Fibroblast of skin of back (primary cell): Measurements from ENCODE around the gene EFCAB12.
"Not testable (repeated sequence)": the region's sequence is repeated elsewhere in the genome, so short reads cannot be mapped to it uniquely, and the experiment has no call there.

ENCODE experiments used
- DNase-seq: peaks from one replicate; pipeline ENCODE4 v3.0.0-alpha.2; 2013

Gene EFCAB12

DNA sequence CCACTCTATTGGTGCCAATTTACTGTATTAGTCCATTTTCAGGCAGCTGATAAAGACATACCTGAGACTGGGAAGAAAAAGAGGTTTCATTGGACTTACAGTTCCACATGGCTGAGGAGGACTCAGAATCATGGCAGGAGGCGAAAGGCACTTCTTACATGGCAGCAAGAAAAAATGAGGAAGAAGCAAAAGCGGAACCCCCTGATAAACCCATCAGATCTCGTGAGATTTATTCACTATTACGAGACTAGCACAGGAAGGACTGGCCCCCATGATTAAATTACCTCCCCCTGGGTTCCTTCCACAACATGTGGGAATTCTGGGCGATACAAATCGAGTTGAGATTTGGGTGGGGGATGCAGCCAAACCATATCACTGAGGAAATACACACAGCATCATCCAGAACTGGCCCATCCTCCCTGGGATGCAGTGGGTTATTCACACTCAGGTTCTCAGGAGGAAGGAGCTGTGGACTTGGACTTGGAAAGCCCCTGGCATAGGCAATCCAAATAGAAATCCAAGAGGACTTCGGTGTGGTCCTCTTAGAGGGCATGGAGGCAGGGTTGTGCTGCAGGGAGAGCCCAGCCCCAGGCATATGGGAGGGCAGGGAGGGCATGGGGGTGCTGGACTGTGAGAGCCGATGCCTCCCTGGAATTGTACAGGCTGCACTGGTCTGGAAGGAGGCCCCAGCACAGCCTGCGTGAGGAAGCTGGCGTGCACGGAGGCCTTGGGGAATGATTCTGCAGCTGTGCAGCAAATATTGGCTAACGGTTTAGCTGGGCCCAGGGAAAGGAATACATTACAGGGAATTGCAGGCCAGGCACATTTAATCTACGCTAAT lies 62.9 kb downstream of the EFCAB12 start:
- no peak for DNase-seq

DNA sequence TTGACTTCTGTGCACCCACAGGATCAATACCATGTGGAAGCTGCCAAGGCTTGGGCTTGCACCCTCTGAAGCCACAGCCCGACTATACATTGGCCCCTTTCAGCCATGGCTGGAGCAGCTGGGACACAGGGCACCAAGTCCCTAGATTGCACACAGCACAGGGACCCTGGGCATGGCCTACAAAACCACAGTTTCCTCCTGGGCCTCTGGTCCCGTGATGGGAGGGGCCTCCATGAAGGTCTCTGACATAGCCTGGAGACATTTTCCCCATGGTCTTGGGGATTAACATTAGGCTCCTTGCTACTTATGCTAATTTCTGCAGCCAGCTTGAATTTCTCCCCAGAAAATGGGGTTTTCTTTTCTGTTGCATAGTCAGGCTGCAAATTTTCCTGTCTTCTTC lies 63.6 kb downstream of the EFCAB12 start:
- DNase-seq, result not testable (repeated sequence)

DNA sequence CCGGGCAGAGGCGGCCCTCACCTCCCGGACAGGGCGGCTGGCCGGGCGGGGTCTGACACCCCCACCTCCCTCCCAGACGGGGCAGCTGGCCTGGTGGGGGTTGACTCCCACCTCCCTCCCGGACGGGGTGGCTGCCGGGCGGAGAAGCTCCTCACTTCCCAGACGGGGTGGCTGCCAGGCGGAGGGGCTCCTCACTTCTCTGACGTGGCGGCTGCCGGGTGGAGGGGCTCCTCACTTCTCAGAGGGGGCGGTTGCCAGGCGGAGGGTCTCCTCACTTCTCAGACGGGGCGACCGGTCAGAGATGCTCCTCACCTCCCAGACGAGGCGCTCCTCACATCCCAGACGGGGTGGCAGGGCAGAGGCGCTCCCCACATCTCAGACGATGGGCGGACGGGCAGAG lies 65.1 kb downstream of the EFCAB12 start:
- DNase-seq, result not testable (repeated sequence)

DNA sequence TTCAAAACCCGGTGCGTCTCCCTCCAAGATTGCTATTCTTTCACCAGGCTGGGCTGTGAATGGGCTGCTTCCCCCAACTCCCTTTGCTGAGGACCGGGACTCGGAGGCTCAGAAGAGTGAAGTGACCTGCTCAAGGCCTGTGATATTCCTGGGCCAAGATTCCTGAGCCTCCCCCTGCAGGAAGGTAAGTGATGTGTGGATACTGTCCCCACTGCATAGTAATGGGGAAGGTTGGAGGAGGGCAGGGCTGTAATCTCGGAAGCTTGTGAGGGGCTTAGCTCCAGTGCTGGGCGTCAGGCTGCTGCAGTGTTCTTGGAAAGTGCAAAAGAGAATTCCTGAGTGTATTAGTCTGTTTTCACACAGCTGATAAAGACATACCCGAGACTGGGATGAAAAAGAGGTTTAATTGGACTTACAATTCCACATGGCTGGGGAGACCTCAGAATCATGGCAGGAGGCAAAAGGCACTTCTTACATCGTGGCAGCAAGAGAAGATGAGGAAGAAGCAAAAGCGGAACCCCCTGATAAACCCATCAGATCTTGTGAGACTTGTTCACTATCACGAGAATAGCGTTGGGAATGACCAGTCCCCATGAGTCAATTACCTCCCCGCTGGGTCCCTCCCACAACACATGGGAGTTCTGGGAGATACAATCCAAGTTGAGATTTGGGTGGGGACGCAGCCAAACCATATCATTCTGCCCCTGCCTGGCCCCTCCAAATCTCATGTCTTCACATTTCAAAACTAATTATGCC lies 67.6 kb downstream of the EFCAB12 start:
- DNase-seq, result peak; percentile 5

DNA sequence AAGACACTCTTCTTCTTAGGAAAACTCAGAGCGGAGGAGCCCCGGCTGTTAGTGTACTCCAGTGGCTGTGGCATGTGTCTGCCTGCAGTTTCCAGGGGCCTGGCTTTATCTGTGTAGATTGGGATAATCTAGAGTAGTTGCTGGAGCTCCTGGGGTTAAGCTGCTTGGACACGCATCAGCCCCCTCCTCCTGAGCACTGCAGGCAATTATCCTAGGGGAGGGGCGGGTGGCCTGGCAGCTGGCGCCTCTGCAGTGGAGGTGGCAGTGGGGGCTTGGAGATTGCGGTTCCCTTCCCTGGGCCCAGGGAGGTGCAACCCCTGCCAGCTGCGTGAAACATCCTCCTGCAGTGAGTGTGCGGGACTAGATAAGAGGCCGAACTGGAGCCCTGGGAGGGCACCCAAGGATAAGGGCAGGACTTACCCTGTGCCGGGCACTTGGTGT lies 68.2 kb downstream of the EFCAB12 start:
- no peak for DNase-seq

DNA sequence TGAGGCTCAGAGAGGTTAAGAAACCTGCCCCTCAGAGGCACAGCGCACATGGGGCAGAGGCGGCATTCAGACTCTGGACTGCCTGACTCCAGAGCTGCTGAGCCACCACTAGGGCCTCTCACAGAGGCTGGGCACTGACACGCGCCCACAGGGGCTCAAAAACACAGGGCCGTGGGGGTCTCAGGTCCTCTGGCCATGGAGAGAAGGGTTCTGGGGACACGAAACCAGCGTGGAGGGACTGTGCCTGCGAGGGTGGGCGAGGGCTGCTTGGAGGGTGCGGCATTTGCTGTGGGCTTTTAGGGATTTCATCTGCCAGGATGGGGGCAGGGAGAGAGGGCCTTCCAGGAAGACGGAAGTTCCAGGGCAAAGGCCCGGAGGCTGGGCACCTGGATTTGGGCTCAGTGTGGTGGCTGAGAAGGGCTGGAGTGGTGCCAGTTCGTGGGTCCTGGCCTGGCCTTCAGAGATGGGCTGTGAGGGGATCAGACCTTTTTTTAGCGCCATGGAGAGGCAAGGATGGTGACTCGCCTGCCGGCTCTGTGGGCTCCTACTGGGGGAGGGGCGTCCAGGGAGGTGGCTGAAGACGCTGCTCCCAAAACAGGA lies 69.6 kb downstream of the EFCAB12 start:
- DNase-seq, result peak; percentile 46

DNA sequence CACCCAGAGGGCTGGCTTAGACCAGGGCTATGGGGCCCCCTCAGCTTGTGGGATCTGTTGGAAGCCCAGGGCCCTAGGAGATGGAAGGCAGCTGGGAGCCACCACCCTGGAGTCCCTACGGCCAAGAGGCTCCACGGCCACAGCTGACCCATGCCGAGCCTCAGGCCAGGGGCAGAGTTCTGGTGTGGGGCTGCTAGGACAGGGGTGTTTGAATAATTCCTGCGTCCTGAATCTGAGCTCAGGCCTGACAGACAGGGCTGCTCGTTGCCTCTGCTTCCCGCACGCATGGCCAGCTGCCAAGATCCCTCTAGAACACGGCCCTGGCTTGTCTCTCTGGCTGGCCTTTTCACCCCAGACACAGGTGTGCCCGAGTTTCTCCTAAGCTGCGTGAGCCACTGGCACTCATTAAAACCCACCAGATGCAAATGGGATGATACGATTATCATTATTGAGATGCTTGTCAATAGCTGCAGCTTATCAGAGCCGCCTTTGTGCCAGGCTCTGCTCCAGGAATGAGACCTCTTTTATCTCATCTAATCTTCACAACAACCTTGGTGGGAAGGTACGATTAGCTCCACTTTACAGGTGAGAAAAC lies 70.2 kb downstream of the EFCAB12 start:
- DNase-seq, result no peak

DNA sequence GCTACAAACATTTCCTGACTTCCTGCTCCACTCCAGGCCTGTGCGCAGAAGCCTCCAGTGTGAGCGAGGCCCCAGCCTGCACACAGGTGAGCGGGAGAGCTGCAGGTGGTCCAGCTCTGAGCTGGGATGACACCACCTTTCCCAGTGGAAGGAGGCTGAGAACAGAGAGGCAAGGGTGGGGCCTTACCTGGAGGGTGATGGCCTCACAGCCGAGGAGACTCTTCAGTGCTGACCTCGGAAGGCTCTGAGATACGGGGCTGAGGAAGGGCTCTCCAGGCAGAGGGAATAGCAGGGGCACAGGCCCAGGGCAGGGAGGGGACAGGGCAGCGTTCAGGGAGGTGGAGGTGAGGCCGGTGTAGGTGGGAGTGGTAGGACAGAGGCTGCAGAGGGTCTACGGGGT lies 70.8 kb downstream of the EFCAB12 start:
- DNase-seq, result no peak

DNA sequence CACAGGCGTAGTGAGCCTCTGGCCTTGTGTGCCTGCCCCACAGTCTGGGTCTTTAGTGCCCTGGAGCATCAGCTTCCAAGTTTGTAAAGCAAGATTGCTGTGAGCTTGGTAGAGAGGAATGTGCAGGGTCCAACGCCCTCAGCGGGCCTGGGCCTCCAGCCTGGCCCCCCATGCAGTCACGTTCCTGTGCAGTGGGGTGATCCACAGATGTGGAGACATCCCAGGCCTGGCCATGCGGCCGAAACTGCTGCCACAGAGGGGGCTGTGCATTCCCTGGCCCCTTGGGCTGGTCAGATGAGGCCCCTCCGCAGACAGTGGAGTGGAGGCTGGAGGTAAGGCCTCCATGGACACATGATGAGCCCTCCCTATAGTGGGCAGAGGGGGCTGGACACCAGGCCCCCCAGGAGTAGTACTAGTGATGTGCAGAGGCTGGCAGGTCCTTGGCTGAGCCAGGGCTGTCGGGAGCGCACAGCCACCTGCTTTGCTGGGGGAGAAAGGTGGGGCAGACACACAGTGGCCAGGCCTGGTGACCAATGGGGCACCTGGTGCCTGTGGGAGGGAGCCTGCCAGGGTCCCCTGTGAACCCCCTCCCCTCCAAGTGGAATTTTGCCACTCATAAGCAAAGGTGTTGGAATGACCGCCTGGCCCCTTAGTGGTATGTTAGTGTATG lies 71.5 kb downstream of the EFCAB12 start:
- no peak for DNase-seq

DNA sequence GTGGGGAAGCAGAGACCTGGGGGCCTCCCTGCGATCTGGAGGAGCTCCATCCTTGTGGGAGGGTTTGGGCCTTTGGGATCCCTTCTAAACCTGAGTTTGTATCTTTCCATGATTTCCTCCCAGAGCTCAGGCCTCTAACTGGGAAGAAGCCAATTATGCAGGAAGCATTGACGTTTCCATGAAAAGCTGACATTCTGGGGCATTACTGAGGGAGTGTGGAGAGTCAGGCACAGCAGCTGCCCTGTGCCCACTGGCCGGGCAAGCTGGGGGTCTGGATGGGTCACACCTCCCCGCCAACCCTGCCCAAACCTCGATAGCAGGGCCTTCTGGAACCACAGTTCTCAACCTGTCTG lies 74.9 kb downstream of the EFCAB12 start:
- no peak for DNase-seq

DNA sequence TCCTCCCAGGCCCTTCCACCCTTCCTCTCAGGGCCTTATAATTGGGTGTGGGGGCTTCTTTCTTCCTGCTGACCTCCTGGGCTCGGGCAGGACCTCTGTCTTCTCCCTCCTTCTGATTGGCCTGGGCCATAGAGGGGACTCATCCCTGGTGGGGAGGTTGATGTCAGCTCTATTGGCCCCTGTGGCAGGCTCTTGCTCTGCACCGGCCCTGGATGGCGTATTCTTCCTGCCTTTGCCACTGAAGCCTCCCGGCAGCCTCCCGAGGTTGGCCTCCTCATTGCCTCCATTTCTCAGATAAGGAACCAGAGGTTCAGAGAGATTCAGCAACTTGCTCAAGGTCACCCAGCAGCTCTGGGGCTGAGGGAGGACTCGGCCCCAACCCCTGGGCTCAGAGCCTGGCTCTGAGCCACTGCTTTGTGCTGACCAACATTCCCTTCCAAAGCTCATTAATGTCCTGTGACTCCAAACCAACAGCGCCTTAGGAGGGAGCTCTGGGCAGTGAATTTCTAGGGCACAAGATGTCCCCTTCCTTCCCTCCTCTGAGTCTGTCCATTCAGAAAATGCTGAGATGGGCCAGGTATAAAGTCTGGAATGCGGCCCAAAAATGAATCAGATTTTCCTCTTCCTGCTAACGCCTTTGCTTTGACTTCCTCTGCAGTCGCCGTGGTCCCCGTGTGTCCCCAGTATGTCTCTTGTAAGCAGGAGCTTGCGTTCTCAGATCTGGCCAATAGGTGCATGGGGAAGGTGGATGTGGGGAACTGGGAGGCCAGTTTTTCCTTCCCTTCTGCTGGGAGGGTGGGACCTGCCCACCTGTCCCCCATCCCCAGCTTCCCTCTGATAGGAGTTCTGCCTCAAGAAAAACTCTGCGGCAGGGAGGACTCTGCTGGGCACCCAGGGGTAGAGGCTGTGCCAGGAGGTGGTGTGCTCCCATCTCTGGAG lies 75.5 kb downstream of the EFCAB12 start:
- DNase-seq, result no peak

DNA sequence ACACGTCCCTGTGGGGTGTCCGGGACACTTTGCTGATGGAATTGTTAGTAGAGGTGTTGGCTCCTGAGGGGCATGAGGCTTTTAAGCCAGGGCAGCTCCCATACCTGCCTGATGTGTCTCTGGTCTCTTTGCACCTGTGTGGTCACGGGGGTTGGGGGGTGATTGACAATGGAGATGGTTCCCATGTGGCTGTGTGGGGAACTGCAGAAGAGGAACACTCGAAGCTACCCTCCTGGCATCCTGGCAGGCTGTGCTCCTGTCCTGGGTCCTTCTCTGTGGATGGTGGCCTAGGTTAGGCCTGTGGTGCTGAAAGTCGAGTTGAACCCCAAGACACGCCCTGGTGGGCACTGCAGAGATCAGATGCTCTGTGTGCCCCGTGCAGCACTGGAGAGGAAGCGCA lies 76.4 kb downstream of the EFCAB12 start:
- no peak for DNase-seq
